NT2/D1 (cell line): ENCODE data around the gene LARP1.

Experiments
- SUZ12 ChIP-seq: IDR thresholded peaks from 2 replicates; pipeline ENCODE4 v1.6.1; 2011; ENCODE audit not compliant: insufficient read length, insufficient read depth; ENCODE audit errors: extremely low read depth
- YY1 ChIP-seq: IDR thresholded peaks from 2 replicates; pipeline ENCODE4 v1.6.1; 2011; ENCODE audit not compliant: insufficient read length, insufficient read depth
- ZNF274 ChIP-seq: IDR thresholded peaks from 2 replicates; pipeline ENCODE4 v1.6.1; 2011; ENCODE audit warnings: mild to moderate bottlenecking, low read depth, low read length

- TF ChIP-seq YY1 (no peak), ZNF274 (no peak), SUZ12 (no peak)
These were observed 36.4 kb downstream of the LARP1 start for GRCh38 chr5:154791535-154791934.
